Activated CD8-positive, alpha-beta T cell treated with anti-CD3 and anti-CD28 coated beads, Interleukin-2, amount 10 ng/mL, durations not matched to agents 7 days and 5 days (primary cell): ENCODE measurements around the gene WNK2. TPM values are rescaled to one million over a fixed set of nuclear protein-coding genes. Genes with fewer than 3 reads are reported as not detected.
A peak's percentile ranks its signal among the peaks of the same experiment; 100 is the strongest.

Source experiments
- ATAC-seq: fragments of 150-1000 bp; cut with Tn5 transposase; one replicate; pipeline ENCODE4 v1.10.0; 2021; ENCODE audit warnings: moderate library complexity
- CTCF ChIA-PET: fragments of 350-600 bp; sonication (Branson Sonifier 250); formaldehyde crosslinking; loops from one replicate; lab custom pipeline; 2021; ENCODE audit warnings: antibody characterized with exemption; lab: Charles Lee
- POLR2A ChIA-PET: fragments of 350-600 bp; sonication (Branson Sonifier 250); formaldehyde crosslinking; loops from one replicate; lab custom pipeline; 2021; ENCODE audit warnings: antibody characterized with exemption; lab: Charles Lee
- DNase-seq: peaks from one replicate; pipeline ENCODE4 v3.0.0-alpha.2; 2020
- H3K27ac Mint-ChIP-seq: one replicate; pipeline ENCODE4 v1.8.0; 2021; ENCODE audit warnings: mild to moderate bottlenecking, mixed read lengths
- H3K27me3 Mint-ChIP-seq: one replicate; pipeline ENCODE4 v1.8.0; 2021; ENCODE audit warnings: low read depth, mixed read lengths
- H3K36me3 Mint-ChIP-seq: one replicate; pipeline ENCODE4 v1.8.0; 2021; ENCODE audit warnings: low read depth, mixed read lengths
- H3K4me1 Mint-ChIP-seq: one replicate; pipeline ENCODE4 v1.8.0; 2021; ENCODE audit warnings: low read depth, mixed read lengths
- H3K4me3 Mint-ChIP-seq: one replicate; pipeline ENCODE4 v1.8.0; 2021; ENCODE audit warnings: mild to moderate bottlenecking, mixed read lengths
- H3K9me3 Mint-ChIP-seq: one replicate; pipeline ENCODE4 v1.8.0; 2022; ENCODE audit warnings: mixed read lengths; ENCODE audit not compliant: insufficient read depth
- total RNA-seq, 2 experiments: library from RNA; stranded (reverse); gene quantifications; one replicate each; pipeline ENCODE4 v1.2.3, GENCODE V29; 2021

Gene WNK2
- total RNA-seq, 2 experiments from 2014 or later, result not detected

GRCh38 chr9:93188426-93189368, 4.8 kb downstream of the WNK2 start:
- POLR2A ChIA-PET, result no interaction called here

GRCh38 chr9:93189369-93190132, 5.6 kb downstream of the WNK2 start:
- POLR2A ChIA-PET, result no interaction called here

More at GRCh38 chr9:93188426-93189368, 4.8 kb downstream of the WNK2 start:
- Mint-ChIP-seq H3K27me3 (peaks cover 27% of the 10 kb centered on the region), H3K27ac (no peak overlapping the region), H3K36me3 (no peaks in the 10 kb centered on the region), H3K4me1 (peaks cover under 1% of the 10 kb centered on the region), H3K4me3 (no peak overlapping the region), H3K9me3 (no peaks in the 10 kb centered on the region)
- CTCF ChIA-PET, result no interaction called here
- ATAC-seq, result no peak
- no peak for DNase-seq

DNA sequence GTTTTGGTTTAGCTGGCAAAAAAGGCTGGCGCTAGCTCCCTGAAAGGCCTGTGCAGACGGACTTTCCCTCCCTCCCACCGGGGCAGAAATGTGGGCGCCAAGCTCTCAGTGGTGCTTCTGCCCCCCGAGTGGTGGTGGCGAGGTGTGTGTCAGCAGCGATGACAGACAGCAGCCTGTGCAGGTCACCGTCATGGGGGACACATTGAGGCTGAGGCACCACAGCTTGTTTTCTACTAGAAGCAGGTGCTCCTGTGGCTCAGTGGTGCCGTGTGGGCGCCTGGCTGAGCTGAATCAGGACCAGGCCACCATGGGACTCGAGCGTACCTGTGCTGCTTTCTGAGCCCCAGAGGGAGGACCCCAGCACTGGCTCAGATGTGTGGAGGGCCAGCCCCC, 6.2 kb downstream of the WNK2 start:
- Mint-ChIP-seq H3K27ac (no peak overlapping the region), H3K4me1 (no peaks in the 10 kb centered on the region), H3K36me3 (no peaks in the 10 kb centered on the region), H3K4me3 (no peak overlapping the region), H3K9me3 (no peaks in the 10 kb centered on the region), H3K27me3 (peaks cover 33% of the 10 kb centered on the region)
- CTCF ChIA-PET, result no interaction called here
- POLR2A ChIA-PET, result no interaction called here
- ATAC-seq (no peak), DNase-seq (no peak)

More at GRCh38 chr9:93189369-93190132, 5.6 kb downstream of the WNK2 start:
- CTCF ChIA-PET, result no interaction called here
- no peaks in the 10 kb centered on the region for H3K36me3 Mint-ChIP-seq
- no peak overlapping the region for H3K27ac Mint-ChIP-seq
- no peaks in the 10 kb centered on the region for H3K4me1 Mint-ChIP-seq
- DNase-seq (no peak), ATAC-seq (no peak)
- H3K27me3 Mint-ChIP-seq, result peaks cover 29% of the 10 kb centered on the region
- H3K4me3 Mint-ChIP-seq, result no peak overlapping the region
- H3K9me3 Mint-ChIP-seq, result no peaks in the 10 kb centered on the region

DNA sequence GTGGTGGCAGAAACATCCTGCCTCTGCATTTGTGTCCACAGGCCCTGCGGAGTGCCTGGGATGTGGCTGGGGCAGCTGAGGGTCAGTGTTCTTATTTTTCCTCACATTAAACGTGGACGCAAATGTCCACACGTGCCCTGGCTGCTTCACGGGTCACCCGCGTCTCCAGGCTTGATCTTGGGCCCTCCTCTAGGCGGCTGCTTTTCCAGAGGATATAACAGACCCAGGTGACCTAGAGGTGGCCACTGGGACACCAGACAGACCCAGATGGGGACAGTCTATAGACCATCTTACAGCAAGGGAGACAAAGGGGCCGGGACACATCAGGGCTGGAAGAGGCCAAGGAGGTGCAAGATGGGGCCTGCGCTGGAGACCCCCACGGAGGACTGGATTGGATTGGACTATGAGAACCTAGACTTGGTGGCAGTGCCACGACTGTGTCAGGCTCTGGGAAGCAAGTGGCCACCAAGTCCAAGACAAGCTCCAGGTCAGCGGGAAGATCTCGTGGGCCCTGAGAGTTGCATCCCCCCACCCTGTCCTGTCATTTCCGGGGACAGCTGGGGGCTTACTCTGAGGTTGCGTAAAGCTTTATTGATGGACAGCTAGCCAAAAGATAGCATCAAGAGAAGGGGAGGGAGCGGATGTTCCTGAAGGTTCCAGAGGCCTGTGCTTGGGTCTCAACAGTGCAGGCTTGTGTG, 6.9 kb downstream of the WNK2 start:
- ATAC-seq, result no peak
- ChIA-PET CTCF (no interaction called here), POLR2A (no interaction called here)
- Mint-ChIP-seq H3K4me1 (no peaks in the 10 kb centered on the region), H3K27ac (no peak overlapping the region), H3K36me3 (no peaks in the 10 kb centered on the region), H3K4me3 (no peak overlapping the region), H3K27me3 (peaks cover 30% of the 10 kb centered on the region), H3K9me3 (no peaks in the 10 kb centered on the region)
- DNase-seq, result no peak

GRCh38 chr9:93191354-93191660, 7.4 kb downstream of the WNK2 start:
- H3K4me3 Mint-ChIP-seq, result no peak overlapping the region
- ChIA-PET POLR2A (no interaction called here), CTCF (no interaction called here)
- no peaks in the 10 kb centered on the region for H3K36me3 Mint-ChIP-seq
- no peak for ATAC-seq
- peak overlapping the region; percentile 6 for H3K27ac Mint-ChIP-seq
- no peaks in the 10 kb centered on the region for H3K9me3 Mint-ChIP-seq
- DNase-seq, result no peak
- H3K4me1 Mint-ChIP-seq, result no peaks in the 10 kb centered on the region
- H3K27me3 Mint-ChIP-seq, result peaks cover 26% of the 10 kb centered on the region

GRCh38 chr9:93192721-93193387, 8.9 kb downstream of the WNK2 start:
- Mint-ChIP-seq H3K4me3 (no peak overlapping the region), H3K36me3 (no peaks in the 10 kb centered on the region)
- no peak for ATAC-seq

GRCh38 chr9:93193388-93194220, 9.7 kb downstream of the WNK2 start:
- no peaks in the 10 kb centered on the region for H3K4me1 Mint-ChIP-seq
- ChIA-PET POLR2A (no interaction called here), CTCF (no interaction called here)
- H3K27me3 Mint-ChIP-seq, result peaks cover 10% of the 10 kb centered on the region
- H3K4me3 Mint-ChIP-seq, result no peak overlapping the region
- no peak overlapping the region for H3K27ac Mint-ChIP-seq
- no peaks in the 10 kb centered on the region for H3K9me3 Mint-ChIP-seq
- ATAC-seq (no peak), DNase-seq (no peak)
- H3K36me3 Mint-ChIP-seq, result no peaks in the 10 kb centered on the region

More at GRCh38 chr9:93192721-93193387, 8.9 kb downstream of the WNK2 start:
- no peak for DNase-seq
- Mint-ChIP-seq H3K27me3 (peaks cover 10% of the 10 kb centered on the region), H3K4me1 (no peaks in the 10 kb centered on the region), H3K27ac (no peak overlapping the region), H3K9me3 (no peaks in the 10 kb centered on the region)
- POLR2A ChIA-PET, result no interaction called here
- CTCF ChIA-PET, result interaction anchor here (0.7 kb wide), 1 partner anchor 85 kb away, joined by 3 read pairs; no protein-coding TSS in a partner anchor

- Mint-ChIP-seq H3K4me1 (no peaks in the 10 kb centered on the region), H3K4me3 (no peak overlapping the region), H3K36me3 (no peaks in the 10 kb centered on the region), H3K27me3 (peaks cover 10% of the 10 kb centered on the region), H3K9me3 (no peaks in the 10 kb centered on the region), H3K27ac (no peak overlapping the region)
- POLR2A ChIA-PET, result no interaction called here
- CTCF ChIA-PET, result no interaction called here
- DNase-seq (no peak), ATAC-seq (no peak)
Observed at GRCh38 chr9:93194221-93194625, 10.3 kb downstream of the WNK2 start.

GRCh38 chr9:93194641-93195040, 10.7 kb downstream of the WNK2 start:
- Mint-ChIP-seq H3K27ac (no peak overlapping the region), H3K36me3 (no peaks in the 10 kb centered on the region), H3K9me3 (no peaks in the 10 kb centered on the region), H3K4me3 (no peak overlapping the region), H3K27me3 (peaks cover 10% of the 10 kb centered on the region), H3K4me1 (no peaks in the 10 kb centered on the region)
- ATAC-seq, result no peak
- POLR2A ChIA-PET, result no interaction called here
- no peak for DNase-seq
- CTCF ChIA-PET, result no interaction called here

- peaks cover 10% of the 10 kb centered on the region for H3K27me3 Mint-ChIP-seq
- no peaks in the 10 kb centered on the region for H3K36me3 Mint-ChIP-seq
- no peaks in the 10 kb centered on the region for H3K4me1 Mint-ChIP-seq
- no peak overlapping the region for H3K27ac Mint-ChIP-seq
- no peak overlapping the region for H3K4me3 Mint-ChIP-seq
- ChIA-PET POLR2A (no interaction called here), CTCF (no interaction called here)
- ATAC-seq (no peak), DNase-seq (no peak)
- H3K9me3 Mint-ChIP-seq, result no peaks in the 10 kb centered on the region
Observed at GRCh38 chr9:93196096-93197055, 12.4 kb downstream of the WNK2 start.
